Measurements from ENCODE around the gene MAN1B1.
"Not testable (repeated sequence)": the region's sequence is repeated elsewhere in the genome, so short reads cannot be mapped to it uniquely, and the experiment has no call there.

The MAN1B1 gene

GRCh38 chr9:137112564-137113384 lies 26.0 kb downstream of the MAN1B1 start:
- no peak for DNase-seq

- DNase-seq: no peak
Measured at GRCh38 chr9:137113385-137114159, 26.8 kb downstream of the MAN1B1 start.

- no peak for DNase-seq
Measured at GRCh38 chr9:137114220-137114612, 27.4 kb downstream of the MAN1B1 start.

GRCh38 chr9:137114613-137115393 lies 28.0 kb downstream of the MAN1B1 start, which contains the start of gene DPP7:
DPP7 (minus strand) TSS chr9:137114733; CDS start chr9:137114713, 20 bp downstream.
- peak; percentile 42 to 50 for DNase-seq

GRCh38 chr9:137115394-137116026 lies 28.7 kb downstream of the MAN1B1 start:
- no peak for DNase-seq

- no peak for DNase-seq
Measured at GRCh38 chr9:137116027-137116507, 29.3 kb downstream of the MAN1B1 start.

- no peak for DNase-seq
Measured at GRCh38 chr9:137116728-137117127, 29.9 kb downstream of the MAN1B1 start.

- DNase-seq: no peak
Measured at GRCh38 chr9:137117269-137117731, 30.5 kb downstream of the MAN1B1 start.

GRCh38 chr9:137118092-137118603 lies 31.4 kb downstream of the MAN1B1 start:
- not testable (repeated sequence) for DNase-seq

GRCh38 chr9:137121927-137122795 lies 35.4 kb downstream of the MAN1B1 start:
- not testable (repeated sequence) for DNase-seq

GRCh38 chr9:137122796-137123467 lies 36.1 kb downstream of the MAN1B1 start:
- not testable (repeated sequence) for DNase-seq

GRCh38 chr9:137123468-137123837 lies 36.7 kb downstream of the MAN1B1 start:
- DNase-seq: no peak

- not testable (repeated sequence) for DNase-seq
Measured at GRCh38 chr9:137123952-137124462, 37.2 kb downstream of the MAN1B1 start.

GRCh38 chr9:137126786-137127185 lies 40.0 kb downstream of the MAN1B1 start:
- no peak for DNase-seq

GRCh38 chr9:137127301-137128157 lies 40.7 kb downstream of the MAN1B1 start:
- DNase-seq: no peak

GRCh38 chr9:137128158-137128861 lies 41.5 kb downstream of the MAN1B1 start:
- DNase-seq: no peak

GRCh38 chr9:137128862-137129455 lies 42.2 kb downstream of the MAN1B1 start:
- DNase-seq: no peak

Data from NCI-H1930 (cell line).